ACHN (cell line): Measurements from ENCODE around the gene PGA3.
A peak's percentile ranks its signal among the peaks of the same experiment; 100 is the strongest.
"Not testable (repeated sequence)": the region's sequence is repeated elsewhere in the genome, so short reads cannot be mapped to it uniquely, and the experiment has no call there.

Experiments used
- DNase-seq: peaks from one replicate; pipeline ENCODE4 v3.0.0-alpha.2; 2015
- in situ Hi-C: cut with HindIII; loops from 2 replicates; pipeline ENCODE4 v1.10.0; 2017; ENCODE audit warnings: low sequenced_read_pairs, low pct_ligation_motif_present, low pct_unique_long_range_greater_than_20kb

The PGA3 gene

GRCh38 chr11:61202950-61203746 lies at the start of gene PGA3:
TSS of gene PGA3 (plus strand) at chr11:61203515. CDS start at chr11:61203565, 50 bp downstream.
- in situ Hi-C loops, DNase-seq: not testable (repeated sequence)

DNA sequence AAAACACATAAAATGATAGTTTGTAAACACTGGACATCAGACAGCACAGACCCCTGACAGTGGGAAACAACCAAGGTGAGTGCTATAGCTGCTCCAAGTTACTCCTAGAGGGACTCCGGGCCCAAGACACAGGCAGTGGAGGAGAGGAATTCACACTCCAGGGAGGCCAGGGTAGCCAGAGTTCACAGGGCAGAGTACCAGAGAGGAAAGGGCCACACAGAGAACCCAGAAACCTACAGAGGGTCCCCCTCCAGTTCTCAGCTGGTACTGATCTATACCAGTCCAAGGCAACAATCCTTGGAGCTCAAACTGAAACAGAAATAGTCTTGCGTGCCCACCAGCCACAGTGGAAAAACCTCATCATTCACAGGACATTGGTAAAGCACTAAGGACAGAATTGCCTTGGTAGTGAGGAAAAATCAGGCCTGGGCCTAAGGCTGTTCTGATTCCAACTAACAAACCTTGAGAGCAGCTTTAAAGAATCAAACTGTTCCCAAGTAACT lies 49.7 kb upstream of the PGA3 start:
- DNase-seq, result no peak
- in situ Hi-C loops, result no loop called here

DNA sequence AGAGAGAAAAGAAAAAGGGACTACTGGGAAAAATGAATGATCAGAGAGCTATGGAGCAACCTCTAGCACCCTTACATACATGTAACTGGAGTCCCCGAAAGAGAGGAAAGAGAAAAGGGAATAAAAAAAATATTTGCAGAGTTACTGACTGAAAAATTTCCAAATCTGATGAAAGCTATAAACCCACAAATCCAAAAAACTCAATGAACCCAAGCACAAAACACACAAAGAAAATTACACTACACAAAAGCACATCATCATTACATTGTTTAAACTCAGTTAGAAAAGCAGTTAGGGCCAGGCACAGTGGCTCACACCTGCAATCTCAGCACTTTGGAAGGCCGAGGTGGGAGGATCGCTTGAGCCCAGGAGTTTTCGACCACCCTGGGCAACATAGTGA lies 48.8 kb upstream of the PGA3 start:
- no peak for DNase-seq
- in situ Hi-C loops, result no loop called here

GRCh38 chr11:61155312-61155711 lies 48.0 kb upstream of the PGA3 start:
- in situ Hi-C loops, result no loop called here
- DNase-seq, result no peak

- no peak for DNase-seq
- in situ Hi-C loops, result no loop called here
These were observed 47.6 kb upstream of the PGA3 start for GRCh38 chr11:61155741-61156140.

DNA sequence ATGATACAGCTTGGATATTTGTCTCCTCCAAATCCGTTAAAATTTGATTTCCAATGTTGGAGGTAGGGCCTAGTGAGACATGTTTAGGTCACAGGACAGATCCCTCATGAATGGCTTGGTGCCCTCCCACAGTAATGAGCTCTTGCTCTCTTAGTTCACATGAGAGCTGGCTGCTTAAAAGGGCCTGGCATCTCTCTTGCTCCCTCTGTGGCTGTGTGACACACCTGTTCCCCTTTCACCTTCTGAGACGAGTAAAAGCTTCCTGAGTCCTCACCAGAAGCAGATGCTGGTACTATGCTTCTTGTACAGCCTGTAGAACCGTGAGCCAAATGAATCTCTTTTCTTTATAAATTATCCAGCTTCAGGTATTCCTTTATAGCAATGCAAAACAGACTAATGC lies 45.6 kb upstream of the PGA3 start:
- no peak for DNase-seq
- in situ Hi-C loops, result no loop called here

DNA sequence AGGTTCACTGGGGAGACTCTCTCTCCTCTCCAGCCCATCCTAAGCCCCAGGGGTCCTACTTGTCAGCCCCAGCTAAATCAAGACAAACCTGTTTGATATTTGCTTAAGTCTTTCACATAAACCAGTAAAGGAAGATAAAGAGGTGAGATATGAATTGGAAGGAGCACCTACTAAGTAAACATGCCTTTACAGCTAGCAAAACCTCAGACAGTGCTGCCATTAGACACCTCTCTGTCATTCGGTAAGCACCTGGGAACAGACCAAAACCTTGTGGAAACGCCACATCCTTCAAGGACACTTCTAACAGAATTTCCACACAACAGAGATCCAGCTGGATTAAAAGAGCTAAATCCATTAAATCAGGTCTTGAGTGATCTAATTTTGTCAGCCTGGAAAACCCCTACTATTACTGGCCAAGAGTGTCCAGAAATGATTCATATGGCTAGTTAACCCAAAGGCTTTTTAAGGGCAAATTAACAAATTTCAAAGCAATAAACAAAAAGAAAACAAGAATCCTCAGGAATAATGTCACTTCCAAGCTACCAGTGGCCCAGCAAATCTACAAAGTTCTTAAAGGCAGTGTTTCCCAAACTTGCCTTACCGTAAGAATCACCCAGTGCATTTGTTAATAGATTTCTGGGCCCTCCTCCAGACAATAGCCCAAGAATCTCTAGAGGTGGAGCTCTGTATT lies 44.5 kb upstream of the PGA3 start:
- no peak for DNase-seq
- in situ Hi-C loops, result no loop called here

DNA sequence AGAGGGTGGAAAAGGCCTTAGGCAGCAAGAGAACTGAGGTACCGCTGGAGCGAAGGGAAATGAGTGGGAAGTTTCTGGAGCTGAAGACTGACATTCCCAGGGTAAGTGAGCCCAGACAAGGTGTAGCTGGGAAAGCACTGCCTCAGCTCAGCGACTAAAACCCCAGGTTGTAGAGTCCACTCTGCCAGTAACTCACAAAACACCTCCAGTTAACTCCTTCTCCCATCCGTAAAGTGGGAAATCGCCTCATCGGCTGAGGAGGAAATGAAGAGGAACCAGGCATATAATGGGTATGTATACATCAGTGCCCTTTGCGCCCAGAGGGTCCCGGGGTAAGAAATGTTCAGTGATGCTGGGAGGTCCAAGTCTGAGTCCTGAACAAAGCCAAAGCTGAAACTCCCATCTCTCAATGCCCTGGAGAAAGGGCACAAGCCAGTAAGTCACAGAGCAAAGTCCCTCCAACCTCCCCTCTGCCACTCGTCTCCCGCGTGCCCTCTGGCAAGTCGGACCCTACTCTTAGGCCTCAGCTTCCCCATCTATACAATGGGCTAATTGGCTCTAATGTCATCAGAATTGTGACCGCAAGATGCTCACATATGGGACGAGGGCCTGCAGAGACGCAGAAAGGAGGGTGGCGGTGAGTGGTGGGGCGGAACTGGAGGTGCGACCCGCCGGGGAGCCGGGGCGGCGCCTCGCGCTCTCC lies 42.7 kb upstream of the PGA3 start:
- in situ Hi-C loops, result no loop called here
- no peak for DNase-seq

- in situ Hi-C loops, result no loop called here
- DNase-seq, result peak; percentile 83
These were observed 41.9 kb upstream of the PGA3 start, which contains the start of gene VPS37C for GRCh38 chr11:61161190-61162091. TSS of gene VPS37C (minus strand) at chr11:61161426. CDS start at chr11:61138829, 22,597 bp downstream.

- peak; percentile 67 for DNase-seq
- in situ Hi-C loops, result no loop called here
These were observed 41.0 kb upstream of the PGA3 start for GRCh38 chr11:61162092-61162941.

GRCh38 chr11:61163021-61163420 lies 40.3 kb upstream of the PGA3 start:
- in situ Hi-C loops, result no loop called here
- no peak for DNase-seq

- DNase-seq, result no peak
- in situ Hi-C loops, result no loop called here
These were observed 39.4 kb upstream of the PGA3 start for GRCh38 chr11:61163714-61164605.

GRCh38 chr11:61164606-61165424 lies 38.5 kb upstream of the PGA3 start:
- DNase-seq, result no peak
- in situ Hi-C loops, result no loop called here

GRCh38 chr11:61165785-61166184 lies 37.5 kb upstream of the PGA3 start:
- in situ Hi-C loops, DNase-seq: not testable (repeated sequence)

- DNase-seq, in situ Hi-C loops: not testable (repeated sequence)
These were observed 37.0 kb upstream of the PGA3 start for GRCh38 chr11:61166331-61166730.
